AG04449 (cell line): Measurements from ENCODE around the gene SLC12A5.
"Not testable (repeated sequence)": the region's sequence is repeated elsewhere in the genome, so short reads cannot be mapped to it uniquely, and the experiment has no call there.

ENCODE experiments used
- CTCF ChIA-PET: fragments of 350-600 bp; formaldehyde crosslinking; extraction: SDS; loops from one replicate; lab custom pipeline; 2021; ENCODE audit warnings: antibody characterized with exemption; lab: Yijun Ruan, JAX
- POLR2A ChIA-PET: fragments of 400-600, 350-600 bp; formaldehyde crosslinking; extraction: SDS; loops from one replicate; lab custom pipeline; 2020; ENCODE audit warnings: antibody characterized with exemption, inconsistent platforms; lab: Yijun Ruan, JAX
- DNase-seq: peaks from one replicate; pipeline ENCODE4 v3.0.0-alpha.2; 2010; ENCODE audit warnings: low read depth, low spot score
- H3K4me3 ChIP-seq: 2 replicates; pipeline ENCODE4 v1.5.1; 2011; ENCODE audit warnings: low read depth, mild to moderate bottlenecking, control low read depth, low read length
- CTCF ChIP-seq: IDR thresholded peaks from one replicate; pipeline ENCODE4 v1.5.1; 2011; ENCODE audit warnings: mild to moderate bottlenecking, moderate library complexity, low read length, control low read depth, inconsistent platforms; ENCODE audit not compliant: insufficient read depth; ENCODE audit errors: missing control alignments

Gene SLC12A5

GRCh38 chr20:45991616-45992015 is 37.4 kb upstream of the SLC12A5 start:
- ChIA-PET POLR2A (no interaction called here), CTCF (interaction anchor here (2.9 to 6.4 kb wide), 2 partner anchors 9 to 22 kb away, joined by 18 to 51 read pairs; no protein-coding TSS in a partner anchor)
- H3K4me3 ChIP-seq: no peak overlapping the region
- no peak for TF ChIP-seq CTCF
- DNase-seq: no peak

GRCh38 chr20:45993197-45993951 is 35.6 kb upstream of the SLC12A5 start:
- H3K4me3 ChIP-seq: no peak overlapping the region
- ChIA-PET POLR2A (no interaction called here), CTCF (interaction anchor here (2.5 kb wide), 1 partner anchor 21 kb away, joined by 9 read pairs; no protein-coding TSS in a partner anchor)
- DNase-seq: no peak
- TF ChIP-seq CTCF: no peak

GRCh38 chr20:45994761-45995493 is 34.1 kb upstream of the SLC12A5 start:
- ChIA-PET POLR2A (no interaction called here), CTCF (interaction anchor here (0.7 to 2.5 kb wide), 3 partner anchors 8 to 19 kb away, joined by 3 to 9 read pairs (median 6); no protein-coding TSS in a partner anchor)
- no peak for DNase-seq
- TF ChIP-seq CTCF: no peak
- no peak overlapping the region for H3K4me3 ChIP-seq

DNA sequence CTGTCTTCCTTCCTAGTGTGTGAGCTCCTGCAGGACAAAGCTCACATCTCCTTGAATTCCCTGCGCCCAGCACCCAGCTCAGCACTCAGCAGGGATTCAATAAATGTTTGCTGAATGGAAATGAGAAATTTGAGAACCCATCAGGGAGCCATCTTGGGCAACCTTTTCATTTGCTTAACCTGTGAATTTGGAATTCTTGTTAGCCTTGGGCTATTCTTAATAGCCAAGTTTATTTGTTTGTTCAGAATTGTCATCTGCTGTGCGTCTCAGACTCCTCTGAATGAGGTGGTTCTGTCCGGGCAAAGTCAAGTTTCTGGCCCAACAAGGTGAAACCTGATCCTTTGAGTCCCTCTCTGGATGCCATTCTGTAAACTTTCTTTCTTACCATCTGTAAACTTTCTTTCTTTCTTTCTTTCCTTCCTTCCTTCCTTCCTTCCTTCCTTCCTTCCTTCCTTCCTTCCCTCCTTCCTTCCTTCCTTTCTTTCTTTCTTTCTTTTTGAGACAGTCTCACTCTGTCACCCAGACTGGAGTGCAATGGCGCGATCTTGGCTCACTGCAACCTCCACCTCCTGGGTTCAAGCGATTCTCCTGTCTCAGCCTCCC is 33.4 kb upstream of the SLC12A5 start:
- DNase-seq, POLR2A ChIA-PET, H3K4me3 ChIP-seq: not testable (repeated sequence)
- CTCF ChIA-PET: interaction anchor here (1.3 kb wide), 1 partner anchor 9 kb away, joined by 6 read pairs; no protein-coding TSS in a partner anchor

DNA sequence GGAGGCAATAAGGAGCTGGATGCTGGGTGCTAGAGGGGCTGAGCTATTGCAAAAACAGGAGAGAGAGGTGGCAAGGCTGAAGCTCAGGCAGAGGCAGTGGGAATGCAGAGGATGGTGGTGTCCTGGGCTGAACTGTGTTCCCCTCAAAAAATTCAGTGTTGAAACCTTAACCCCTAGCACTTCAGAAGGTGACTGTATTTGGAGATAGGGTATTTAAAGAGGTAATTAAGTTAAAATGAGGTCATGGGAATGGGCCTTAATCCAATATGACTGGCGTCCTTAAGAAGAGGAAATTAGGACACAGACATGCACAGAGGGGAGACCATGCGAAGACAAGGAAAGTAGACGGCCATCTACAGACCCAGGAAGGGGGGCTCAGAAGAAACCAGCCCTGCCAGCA is 31.8 kb upstream of the SLC12A5 start:
- ChIA-PET POLR2A (no interaction called here), CTCF (interaction anchor here (0.7 to 1.4 kb wide), 3 partner anchors 10 to 441 kb away, joined by 3 read pairs; no protein-coding TSS in a partner anchor)

More for the DNA sequence above, 31.8 kb upstream of the SLC12A5 start:
- TF ChIP-seq CTCF: no peak
- DNase-seq: no peak
- no peak overlapping the region for H3K4me3 ChIP-seq
